ENCODE results near the gene SLC4A3. TPM values are rescaled to one million over a fixed set of nuclear protein-coding genes. Genes with fewer than 3 reads are reported as not detected.

Gene SLC4A3
- polyA plus RNA-seq, 1 donor (not counting 4 experiments of a cell fraction or from before 2014, with no cell fraction given), result 6.2 TPM

DNA sequence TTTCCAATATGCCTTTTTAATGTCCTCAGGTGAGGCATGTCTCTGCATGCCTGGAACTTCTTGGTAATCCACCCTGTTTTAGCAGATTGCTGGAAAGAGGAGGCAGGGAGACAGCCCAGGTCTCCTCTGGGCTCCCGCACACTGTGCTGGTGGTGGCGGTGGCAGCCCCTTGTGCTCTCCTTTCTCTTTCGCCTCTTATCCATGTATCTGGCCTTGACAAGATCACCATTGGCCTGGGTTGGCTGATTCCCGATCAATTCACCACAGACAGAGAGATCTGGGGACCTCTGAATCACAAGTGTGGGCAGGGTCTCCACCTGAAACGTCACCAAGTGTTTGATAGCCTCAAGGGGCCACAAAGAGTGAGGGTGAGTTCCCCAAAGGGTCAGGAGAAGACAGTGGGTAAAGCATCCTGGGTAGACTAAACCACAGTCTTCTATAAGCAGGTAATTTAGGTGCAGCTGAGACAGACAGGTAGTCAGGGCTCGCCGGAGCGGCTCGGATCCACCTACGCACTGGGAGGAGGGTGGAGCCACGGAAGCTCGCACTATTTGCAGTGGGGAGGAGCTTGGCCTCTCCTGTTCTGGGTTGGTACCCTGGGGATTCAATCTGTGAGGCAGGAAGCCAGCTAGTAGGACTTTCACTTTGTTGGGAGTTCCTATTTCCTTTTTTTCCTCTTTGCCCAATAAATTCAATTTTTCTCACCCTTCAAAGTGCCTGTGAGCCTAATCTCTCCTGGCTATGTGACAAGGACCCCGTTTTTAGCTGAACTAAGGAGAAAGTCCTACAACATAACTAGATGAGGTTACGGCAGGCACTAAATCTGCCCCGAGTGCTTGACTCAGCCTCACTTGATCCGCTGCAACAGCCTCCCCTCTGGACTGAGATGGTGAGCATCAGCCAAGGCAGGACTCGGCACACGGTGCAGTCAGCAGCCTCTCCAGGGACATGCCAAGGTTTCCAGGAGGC lies 57.6 kb downstream of the SLC4A3 start:
- no peaks in the 10 kb centered on the region for H3K27me3 ChIP-seq (ENCODE audit: control insufficient read depth, extremely low read depth, insufficient read depth, low read length)
- DNase-seq (ENCODE audit: low read depth, low spot score), result peak; percentile 74
- H3K79me2 ChIP-seq (ENCODE audit: control insufficient read depth, insufficient read depth, low read length), result no peaks in the 10 kb centered on the region
- no peaks in the 10 kb centered on the region for H4K20me1 ChIP-seq (ENCODE audit: control insufficient read depth, extremely low read depth, insufficient read depth, low read length)
- peak; percentile 90 for FAIRE-seq
- H2AFZ ChIP-seq (ENCODE audit: control insufficient read depth, low read length), result peak overlapping the region; percentile 59
- dilution Hi-C loops (cut with MboI; ENCODE audit: extremely low pct_ligation_motif_present, low sequenced_read_pairs), result no loop called here
- no peaks in the 10 kb centered on the region for H3K36me3 ChIP-seq (ENCODE audit: control insufficient read depth in 2 of 2, extremely low read depth in 1 of 2, insufficient read depth in 2 of 2, low read length in 2 of 2)
- peak overlapping the region; percentile 99 for H3K27ac ChIP-seq (ENCODE audit: control insufficient read depth, insufficient read depth, low read length)
- H3K4me3 ChIP-seq (ENCODE audit: control insufficient read depth in 2 of 3, extremely low read depth in 1 of 3, insufficient read depth in 2 of 3, low read depth in 1 of 3, low read length in 3 of 3), result peak overlapping the region; percentile 44 to 82 (median 77)
- no peak for TF ChIP-seq EZH2 (IDR thresholded peaks at IDR 0.05; ENCODE audit: low read length)
- TF ChIP-seq, protein P1, sequence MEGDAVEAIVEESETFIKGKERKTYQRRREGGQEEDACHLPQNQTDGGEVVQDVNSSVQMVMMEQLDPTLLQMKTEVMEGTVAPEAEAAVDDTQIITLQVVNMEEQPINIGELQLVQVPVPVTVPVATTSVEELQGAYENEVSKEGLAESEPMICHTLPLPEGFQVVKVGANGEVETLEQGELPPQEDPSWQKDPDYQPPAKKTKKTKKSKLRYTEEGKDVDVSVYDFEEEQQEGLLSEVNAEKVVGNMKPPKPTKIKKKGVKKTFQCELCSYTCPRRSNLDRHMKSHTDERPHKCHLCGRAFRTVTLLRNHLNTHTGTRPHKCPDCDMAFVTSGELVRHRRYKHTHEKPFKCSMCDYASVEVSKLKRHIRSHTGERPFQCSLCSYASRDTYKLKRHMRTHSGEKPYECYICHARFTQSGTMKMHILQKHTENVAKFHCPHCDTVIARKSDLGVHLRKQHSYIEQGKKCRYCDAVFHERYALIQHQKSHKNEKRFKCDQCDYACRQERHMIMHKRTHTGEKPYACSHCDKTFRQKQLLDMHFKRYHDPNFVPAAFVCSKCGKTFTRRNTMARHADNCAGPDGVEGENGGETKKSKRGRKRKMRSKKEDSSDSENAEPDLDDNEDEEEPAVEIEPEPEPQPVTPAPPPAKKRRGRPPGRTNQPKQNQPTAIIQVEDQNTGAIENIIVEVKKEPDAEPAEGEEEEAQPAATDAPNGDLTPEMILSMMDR (optimal IDR thresholded peaks at IDR 0.05 in 1 of 3, IDR thresholded peaks at IDR 0.05 in 1 of 3, conservative IDR thresholded peaks at IDR 0.05 in 1 of 3; ENCODE audit: extremely low read depth in 1 of 3, insufficient read depth in 2 of 3, low read length in 3 of 3), result peak in 1 of 3 experiments; percentile 11
- peak overlapping the region; percentile 89 for H3K9ac ChIP-seq (ENCODE audit: control insufficient read depth, extremely low read depth, insufficient read depth, low read length)
- peak overlapping the region; percentile 100 for H3K4me2 ChIP-seq (ENCODE audit: control insufficient read depth, extremely low read depth, insufficient read depth, low read depth, low read length)
- H3K9me1 ChIP-seq (ENCODE audit: control insufficient read depth, extremely low read depth, insufficient read depth, low read length), result no peaks in the 10 kb centered on the region
- no peaks in the 10 kb centered on the region for H3K9me3 ChIP-seq (ENCODE audit: control insufficient read depth, low read depth, low read length)
- H3K4me1 ChIP-seq (ENCODE audit: control insufficient read depth, extremely low read depth, insufficient read depth, low read length), result peaks cover 68% of the 10 kb centered on the region

DNA sequence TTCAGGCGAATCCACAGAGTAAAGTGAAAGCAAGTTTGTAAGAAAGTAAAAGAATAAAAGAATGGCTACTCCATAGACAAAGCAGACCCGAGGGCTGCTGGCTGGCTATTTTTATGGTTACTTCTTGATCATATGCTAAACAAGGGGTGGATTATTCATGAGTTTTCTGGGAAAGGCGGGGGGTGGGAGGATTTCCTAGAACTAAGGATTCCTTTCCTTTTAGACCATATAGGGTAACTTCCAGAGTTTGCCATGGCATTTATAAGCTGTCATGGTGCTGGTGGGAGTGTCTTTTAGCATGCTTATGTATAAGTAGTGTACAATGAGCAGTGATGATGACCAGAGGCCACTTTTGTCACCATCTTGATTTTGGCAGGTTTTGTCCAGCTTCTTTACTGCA lies 59.8 kb downstream of the SLC4A3 start:
- no peak overlapping the region for H3K4me3 ChIP-seq (ENCODE audit: control insufficient read depth in 2 of 3, extremely low read depth in 1 of 3, insufficient read depth in 2 of 3, low read depth in 1 of 3, low read length in 3 of 3)
- no peaks in the 10 kb centered on the region for H3K79me2 ChIP-seq (ENCODE audit: control insufficient read depth, insufficient read depth, low read length)
- no peaks in the 10 kb centered on the region for H3K9me1 ChIP-seq (ENCODE audit: control insufficient read depth, extremely low read depth, insufficient read depth, low read length)
- dilution Hi-C loops (cut with MboI; ENCODE audit: extremely low pct_ligation_motif_present, low sequenced_read_pairs), result no loop called here
- no peaks in the 10 kb centered on the region for H3K9me3 ChIP-seq (ENCODE audit: control insufficient read depth, low read depth, low read length)
- TF ChIP-seq, protein P1 (optimal IDR thresholded peaks at IDR 0.05 in 1 of 3, IDR thresholded peaks at IDR 0.05 in 1 of 3, conservative IDR thresholded peaks at IDR 0.05 in 1 of 3; ENCODE audit: extremely low read depth in 1 of 3, insufficient read depth in 2 of 3, low read length in 3 of 3), result no peak
- no peak overlapping the region for H2AFZ ChIP-seq (ENCODE audit: control insufficient read depth, low read length)
- H3K27ac ChIP-seq (ENCODE audit: control insufficient read depth, insufficient read depth, low read length), result peak overlapping the region; percentile 99
- H4K20me1 ChIP-seq (ENCODE audit: control insufficient read depth, extremely low read depth, insufficient read depth, low read length), result no peaks in the 10 kb centered on the region
- FAIRE-seq, result no peak
- DNase-seq (ENCODE audit: low read depth, low spot score), result no peak
- H3K36me3 ChIP-seq (ENCODE audit: control insufficient read depth in 2 of 2, extremely low read depth in 1 of 2, insufficient read depth in 2 of 2, low read length in 2 of 2), result no peaks in the 10 kb centered on the region
- peak overlapping the region; percentile 25 for H3K4me2 ChIP-seq (ENCODE audit: control insufficient read depth, extremely low read depth, insufficient read depth, low read depth, low read length)
- H3K9ac ChIP-seq (ENCODE audit: control insufficient read depth, extremely low read depth, insufficient read depth, low read length), result peak overlapping the region; percentile 26
- H3K27me3 ChIP-seq (ENCODE audit: control insufficient read depth, extremely low read depth, insufficient read depth, low read length), result no peaks in the 10 kb centered on the region
- H3K4me1 ChIP-seq (ENCODE audit: control insufficient read depth, extremely low read depth, insufficient read depth, low read length), result peaks cover 59% of the 10 kb centered on the region
